Measurements from ENCODE around the gene MYOT.

DNA sequence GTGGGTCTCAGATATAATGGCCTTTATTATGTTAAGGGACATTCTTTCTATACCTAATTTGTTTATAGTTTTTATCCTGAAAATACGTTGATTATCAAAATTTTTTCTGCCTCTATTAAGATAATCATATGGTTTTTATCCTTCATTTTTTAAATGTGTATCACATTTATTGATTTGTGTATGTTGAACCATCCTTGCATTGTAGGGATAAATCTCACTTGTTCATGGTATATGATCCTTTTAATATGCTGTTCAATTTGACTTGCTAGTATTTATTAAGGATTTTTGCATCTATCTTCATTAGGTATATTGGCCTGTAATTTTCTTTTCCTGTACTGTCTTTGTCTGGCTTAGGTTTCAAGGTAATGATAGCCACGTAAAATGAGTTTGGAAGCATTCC lies 47.1 kb downstream of the MYOT start:
- TF ChIP-seq TAF1 (IDR thresholded peaks at IDR 0.05; ENCODE audit: low read depth, low read length) (no peak), POLR2AphosphoS5 (IDR thresholded peaks at IDR 0.05; ENCODE audit: low read depth, low read length) (no peak), POLR2A (IDR thresholded peaks at IDR 0.05; ENCODE audit: low read depth, low read length) (no peak)

Data from GM12891 (cell line).